HepG2 (cell line): ENCODE data around the gene AGRN. TPM values are rescaled to one million over a fixed set of nuclear protein-coding genes. Genes with fewer than 3 reads are reported as not detected.

Experiments used
- ATAC-seq: fragments of 200-7000 bp; cut with Tn5 transposase; 3 replicates; pipeline ENCODE4 v1.9.1; 2020; ENCODE audit warnings: mild to moderate bottlenecking, moderate library complexity
- BruUV-seq: library from RNA; stranded (reverse); fragments of 400-500 nt; replicated peaks from 2 replicates; lab custom pipeline; 2021; lab: Mats Ljungman, UMichigan
- CTCF ChIA-PET: fragments of 300-600 bp; formaldehyde crosslinking; extraction: SDS; loops from one replicate; lab custom pipeline; 2021; ENCODE audit warnings: low total read pairs, inconsistent platforms, low intra/inter-chr PET ratio; lab: Yijun Ruan, JAX
- POLR2A ChIA-PET: fragments of 350-600 bp; sonication (Branson Sonifier 250); formaldehyde crosslinking; loops from one replicate; lab custom pipeline; 2020; ENCODE audit warnings: antibody characterized with exemption, inconsistent platforms; lab: Yijun Ruan, JAX
- DNase-seq: peaks from one replicate; pipeline ENCODE4 v3.0.0-alpha.2; 2015; ENCODE audit warnings: low spot score
- FAIRE-seq: peaks from 3 replicates; lab custom pipeline; 2011; peaks lifted over from hg19 to GRCh38; lab: Jason Lieb, UNC
- H2AFZ ChIP-seq: one replicate; pipeline ENCODE4 v1.6.1; 2011; ENCODE audit warnings: low read length, inconsistent platforms
- H3K27ac ChIP-seq: fragments of 300-600 bp; 3 replicates; pipeline ENCODE4 v1.8.0; 2011; ENCODE audit warnings: mixed run types, mild to moderate bottlenecking, mixed read lengths, low read length, inconsistent platforms; ENCODE audit not compliant: insufficient read depth; ENCODE audit errors: extremely low read length
- H3K27me3 ChIP-seq, 2 experiments: fragments of 200-600 bp in 1 of 2; 2 replicates in 1 of 2; 3 replicates in 1 of 2; pipeline versions ENCODE4 v1.6.0 to v1.8.0; 2011; ENCODE audit warnings: low read length in 2 of 2, mild to moderate bottlenecking in 2 of 2, moderate library complexity in 2 of 2, inconsistent platforms in 1 of 2; ENCODE audit not compliant: insufficient read depth in 2 of 2, control insufficient read depth in 1 of 2
- H3K36me3 ChIP-seq, 2 experiments: fragments of 200-600 bp in 1 of 2; replicated peaks in 1 of 2; 2 replicates in 1 of 2; 3 replicates in 1 of 2; pipeline versions ENCODE4 v1.5.1 to v1.8.0; 2011; ENCODE audit warnings: low read length in 2 of 2, inconsistent platforms in 1 of 2; ENCODE audit not compliant: insufficient read depth in 2 of 2, control insufficient read depth in 1 of 2
- H3K4me1 ChIP-seq: 2 replicates; pipeline ENCODE4 v1.5.1; 2012; ENCODE audit warnings: low read length, inconsistent platforms; ENCODE audit not compliant: insufficient read depth
- H3K4me2 ChIP-seq: 2 replicates; pipeline ENCODE4 v1.6.0; 2011; ENCODE audit warnings: low read depth, low read length, inconsistent platforms
- H3K4me3 ChIP-seq, 3 experiments: fragments of 200-600 bp in 1 of 3; sonication (generic), shearing (Covaris generic) in 1 of 3; replicated peaks in 1 of 3; 2 replicates each; pipeline ENCODE4 v1.5.1; 2011 to 2016; ENCODE audit warnings: low read length in 3 of 3, inconsistent platforms in 2 of 3, low read depth in 2 of 3, mild to moderate bottlenecking in 2 of 3, control low read depth in 1 of 3, mixed read lengths in 1 of 3; ENCODE audit not compliant: insufficient read depth in 1 of 3
- H3K79me2 ChIP-seq: one replicate; pipeline ENCODE4 v1.6.1; 2011; ENCODE audit warnings: low read length, inconsistent platforms; ENCODE audit not compliant: insufficient read depth
- H3K9ac ChIP-seq: 2 replicates; pipeline ENCODE4 v1.6.0; 2011; ENCODE audit warnings: mild to moderate bottlenecking, low read depth, low read length, inconsistent platforms; ENCODE audit not compliant: insufficient read depth
- H3K9me3 ChIP-seq: 2 replicates; pipeline ENCODE4 v1.5.1; 2012; ENCODE audit warnings: mild to moderate bottlenecking, low read length
- H4K20me1 ChIP-seq: 2 replicates; pipeline ENCODE4 v1.6.0; 2011; ENCODE audit warnings: inconsistent platforms, mild to moderate bottlenecking, low read length, moderate library complexity; ENCODE audit not compliant: insufficient read depth
- BRCA1 ChIP-seq: sonication (generic); formaldehyde crosslinking; IDR thresholded peaks from 2 replicates; pipeline ENCODE4 v1.4.0; 2020; ENCODE audit warnings: missing genetic modification reagents
- HNF1B ChIP-seq: sonication (generic); formaldehyde crosslinking; IDR thresholded peaks from 2 replicates; pipeline ENCODE4 v1.5.1; 2020; ENCODE audit warnings: mild to moderate bottlenecking, moderate library complexity, missing genetic modification reagents
- HNF4G ChIP-seq, 2 experiments: sonication (generic) in 1 of 2; formaldehyde crosslinking in 1 of 2; IDR thresholded peaks; 2 replicates each; pipeline versions ENCODE4 v1.4.0 to v1.6.1; 2011 to 2020; ENCODE audit warnings: borderline replicate concordance in 2 of 2, low read depth in 2 of 2, mild to moderate bottlenecking in 2 of 2, low read length in 1 of 2, missing genetic modification reagents in 1 of 2, moderate library complexity in 1 of 2
- PHB2 ChIP-seq: fragments of 450-650 bp; IDR thresholded peaks from 2 replicates; pipeline ENCODE4 v1.6.1; 2018; ENCODE audit not compliant: partially characterized antibody
- SP1 ChIP-seq, 2 experiments: fragments of 450-650 bp in 1 of 2; sonication (generic) in 1 of 2; formaldehyde crosslinking in 1 of 2; IDR thresholded peaks; 2 replicates each; pipeline versions ENCODE4 v1.4.0 to v1.6.1; 2016 to 2020; ENCODE audit warnings: missing genetic modification reagents in 1 of 2
- TBL1XR1 ChIP-seq: fragments of 150-350 bp; IDR thresholded peaks from 2 replicates; pipeline ENCODE4 v1.6.1; 2014; ENCODE audit warnings: borderline replicate concordance, low read length; ENCODE audit not compliant: partially characterized antibody
- TGIF2 ChIP-seq: IDR thresholded peaks from 2 replicates; pipeline ENCODE4 v1.6.1; 2016; ENCODE audit warnings: control low read depth, missing compliant biosample characterization
- ZBTB38 ChIP-seq: sonication (generic); formaldehyde crosslinking; IDR thresholded peaks from 2 replicates; pipeline ENCODE4 v1.5.1; 2020; ENCODE audit warnings: mild to moderate bottlenecking, missing genetic modification reagents
- ZMYM2 ChIP-seq: sonication (generic); formaldehyde crosslinking; IDR thresholded peaks from 2 replicates; pipeline ENCODE4 v1.8.0; 2022; ENCODE audit warnings: mild to moderate bottlenecking, missing genetic modification reagents
- ZNF713 ChIP-seq: sonication (generic); formaldehyde crosslinking; IDR thresholded peaks from 2 replicates; pipeline ENCODE4 v1.4.0; 2020; ENCODE audit warnings: mild to moderate bottlenecking, missing genetic modification reagents
- ZNF746 ChIP-seq: sonication (generic); formaldehyde crosslinking; IDR thresholded peaks from 2 replicates; pipeline ENCODE4 v1.8.0; 2022; ENCODE audit warnings: mild to moderate bottlenecking, missing genetic modification reagents
- WGBS: methylation state at CpG from one replicate; pipeline ENCODE4 v1.1.6; 2017; ENCODE audit warnings: low lambda C conversion rate; 5-methylcytosine and 5-hydroxymethylcytosine counted together
- in situ Hi-C: cut with HindIII; loops from 2 replicates; pipeline ENCODE4 v1.10.0; 2017; ENCODE audit warnings: low pct_unique_long_range_greater_than_20kb; ENCODE audit not compliant: extremely low pct_ligation_motif_present
- intact Hi-C: fragments of 100-400 bp; cut with micrococcal nuclease; formaldehyde crosslinking; loops from one replicate; pipeline ENCODE4 v1.10.0; 2022; ENCODE audit not compliant: unreplicated experiment
- polyA plus RNA-seq, 8 experiments: library from polyadenylated mRNA; depleted of rRNA in 3 of 8; stranded (reverse) in 7 of 8; unstranded in 1 of 8; fragments of >200 nt; fragmentation: Illumina TruSeq in 4 of 8; extraction: Trizol in 4 of 8; gene quantifications; 2 replicates each; pipeline versions ENCODE4 v1.2.1 to v1.2.3, GENCODE V29; 2011 to 2016; ENCODE audit warnings: low read depth in 4 of 8, missing spikeins in 1 of 8, mixed read lengths in 1 of 8; ENCODE audit not compliant: insufficient read depth in 1 of 8
- total RNA-seq, 5 experiments: library from RNA; depleted of rRNA; stranded (reverse); fragments of >200 nt; fragmentation: Illumina TruSeq; extraction: Trizol; gene quantifications; 2 replicates each; pipeline ENCODE4 v1.2.3, GENCODE V29; 2016; ENCODE audit warnings: low read depth in 1 of 5
- TF ChIP-seq, protein P1 (sequence below): sonication (generic); formaldehyde crosslinking; conservative IDR thresholded peaks from 2 replicates; pipeline ENCODE4 v1.8.0; 2022; ENCODE audit warnings: low read depth, missing genetic modification reagents

The AGRN gene
- total and polyA plus RNA-seq, 2 of the 13 experiments (the other 11 are each of a cell fraction or from before 2014, with no cell fraction given), result 29.8 to 65.2 TPM

DNA sequence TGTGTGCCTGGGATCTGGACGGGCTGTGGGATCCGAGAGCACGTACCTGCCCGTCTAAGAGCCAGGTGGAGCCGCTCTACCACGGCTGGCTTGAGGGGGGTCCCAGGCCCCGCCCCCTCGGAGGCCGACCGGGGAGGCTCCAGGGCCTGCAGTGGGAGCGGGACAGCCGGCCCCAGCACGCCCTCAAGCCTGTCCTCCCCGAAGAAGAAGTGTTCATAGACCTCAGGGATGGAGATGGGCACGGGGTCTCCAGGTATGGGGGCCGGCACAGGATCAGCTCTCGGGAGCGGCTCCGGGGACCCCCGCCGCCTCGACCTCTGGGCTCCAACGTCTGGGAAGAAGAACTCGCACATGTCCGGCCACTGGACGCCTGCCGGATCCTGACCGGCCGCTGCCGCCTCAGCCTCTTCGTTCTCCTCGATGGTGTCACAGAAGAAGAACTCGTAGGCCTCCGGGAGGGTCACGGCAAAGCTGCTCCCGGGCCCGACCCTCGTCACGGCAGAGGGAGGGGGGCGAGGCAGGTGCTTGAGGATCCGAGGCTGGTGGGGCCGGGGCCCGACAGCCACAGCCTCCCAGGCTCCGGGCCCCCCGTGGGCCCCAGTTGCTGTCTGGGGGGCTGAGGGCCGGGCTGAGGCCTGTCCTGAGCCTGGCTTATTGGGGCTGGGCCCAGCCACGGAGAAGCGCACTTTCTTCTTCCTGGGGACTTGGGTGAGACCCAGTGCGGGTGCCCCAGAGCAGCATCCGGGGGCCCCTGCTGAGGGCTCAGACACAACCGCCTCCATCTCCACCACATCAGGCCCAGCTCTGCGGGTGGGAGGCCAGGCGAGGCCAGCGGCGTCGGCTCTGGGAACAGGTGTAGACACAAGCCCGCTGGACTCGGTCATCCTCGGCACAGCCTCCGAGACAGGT lies 40.8 kb upstream of the AGRN start:
- peaks cover 22 to 50% of the 10 kb centered on the region in 2 experiments for H3K27me3 ChIP-seq
- in situ Hi-C loops, result no loop called here
- no peaks in the 10 kb centered on the region for H4K20me1 ChIP-seq
- H3K4me1 ChIP-seq, result peaks cover 55% of the 10 kb centered on the region
- BruUV-seq, result no TSS peak
- no peaks in the 10 kb centered on the region for H3K36me3 ChIP-seq
- no peaks in the 10 kb centered on the region for H3K9me3 ChIP-seq
- ChIA-PET CTCF (no interaction called here), POLR2A (no interaction called here)
- no peak overlapping the region for H2AFZ ChIP-seq
- H3K4me3 ChIP-seq, result peak overlapping the region in 1 of 3 experiments; percentile 70; a peak in 1 of 6 replicates
- WGBS, result no CpG with 5 or more reads among the region's 60 CpGs
- no peak overlapping the region for H3K27ac ChIP-seq
- no peak for DNase-seq
- no peaks in the 10 kb centered on the region for H3K79me2 ChIP-seq
- H3K4me2 ChIP-seq, result peak overlapping the region; percentile 74; the same call in 1 of the 2 replicates
- TF ChIP-seq ZNF746 (CRISPR knock-in tag) (no peak), HNF1B (CRISPR knock-in tag) (no peak), BRCA1 (CRISPR knock-in tag) (no peak)
- no peak for ATAC-seq
- intact Hi-C loops, result no loop called here
- no peak for FAIRE-seq
- H3K9ac ChIP-seq, result no peak overlapping the region

DNA sequence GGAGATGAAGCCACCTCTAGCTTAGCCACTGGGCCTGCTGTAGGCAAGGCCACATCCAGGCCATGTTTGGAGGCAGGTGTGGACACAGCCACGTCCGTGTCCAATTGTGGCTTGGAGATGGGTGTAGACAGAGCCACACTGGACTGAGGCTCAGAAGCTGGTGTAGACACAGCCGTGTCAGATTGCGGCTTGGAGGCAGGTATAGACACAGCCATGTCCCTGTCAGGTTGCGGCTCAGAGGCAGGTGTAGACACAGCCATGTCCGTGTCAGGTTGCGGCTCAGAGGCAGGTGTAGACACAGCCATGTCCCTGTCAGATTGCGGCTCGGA lies 40.2 kb upstream of the AGRN start:
- Histone ChIP-seq H3K36me3 (no peaks in the 10 kb centered on the region), H3K27me3 (peaks cover 22 to 50% of the 10 kb centered on the region in 2 experiments), H3K27ac (no peak overlapping the region), H3K4me2 (peak overlapping the region; percentile 74)
- intact Hi-C loops, result no loop called here
- DNase-seq, result no peak
- BruUV-seq, result no TSS peak
- WGBS, result 73% methylated on average over 5 of the region's 9 CpGs
- TF ChIP-seq TGIF2 (CRISPR knock-in tag) (no peak), ZNF713 (CRISPR knock-in tag) (no peak), PHB2 (no peak), HNF4G (IDR thresholded peaks at IDR 0.05; ENCODE audit: borderline replicate concordance, low read depth, low read length) (no peak), HNF4G (CRISPR knock-in tag; IDR thresholded peaks at IDR 0.05; ENCODE audit: borderline replicate concordance, low read depth) (no peak), TBL1XR1 (no peak), ZBTB38 (CRISPR knock-in tag) (peak; percentile 54; the same call in 1 of the 2 replicates), SP1 (IDR thresholded peaks at IDR 0.05) (no peak), SP1 (CRISPR knock-in tag; IDR thresholded peaks at IDR 0.05) (no peak), ZMYM2 (CRISPR knock-in tag) (0 out of 2 replicates have a peak, but pooled peaks have one; percentile 17)
- TF ChIP-seq, protein P1, sequence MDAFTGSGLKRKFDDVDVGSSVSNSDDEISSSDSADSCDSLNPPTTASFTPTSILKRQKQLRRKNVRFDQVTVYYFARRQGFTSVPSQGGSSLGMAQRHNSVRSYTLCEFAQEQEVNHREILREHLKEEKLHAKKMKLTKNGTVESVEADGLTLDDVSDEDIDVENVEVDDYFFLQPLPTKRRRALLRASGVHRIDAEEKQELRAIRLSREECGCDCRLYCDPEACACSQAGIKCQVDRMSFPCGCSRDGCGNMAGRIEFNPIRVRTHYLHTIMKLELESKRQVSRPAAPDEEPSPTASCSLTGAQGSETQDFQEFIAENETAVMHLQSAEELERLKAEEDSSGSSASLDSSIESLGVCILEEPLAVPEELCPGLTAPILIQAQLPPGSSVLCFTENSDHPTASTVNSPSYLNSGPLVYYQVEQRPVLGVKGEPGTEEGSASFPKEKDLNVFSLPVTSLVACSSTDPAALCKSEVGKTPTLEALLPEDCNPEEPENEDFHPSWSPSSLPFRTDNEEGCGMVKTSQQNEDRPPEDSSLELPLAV, result no peak
- TF ChIP-seq, all 625 proteins: peak for 2
- ATAC-seq, result no peak
- no peaks in the 10 kb centered on the region for H3K9me3 ChIP-seq
- no peaks in the 10 kb centered on the region for H4K20me1 ChIP-seq
- peak overlapping the region in 1 of 3 experiments; percentile 70; a peak in 1 of 6 replicates for H3K4me3 ChIP-seq
- ChIA-PET CTCF (no interaction called here), POLR2A (no interaction called here)
- no peak for FAIRE-seq
- H3K79me2 ChIP-seq, result no peaks in the 10 kb centered on the region
- in situ Hi-C loops, result no loop called here
- H3K4me1 ChIP-seq, result peaks cover 55% of the 10 kb centered on the region
- no peak overlapping the region for H2AFZ ChIP-seq
- no peak overlapping the region for H3K9ac ChIP-seq
